ACC112 (cell line): ENCODE data around the gene ZNF516.

ENCODE experiments used
- H2AFZ ChIP-seq: fragments of 200-600 bp; sonication (generic); one replicate; pipeline ENCODE4 v1.6.0; 2017; ENCODE audit warnings: antibody characterized with exemption, low read length; ENCODE audit not compliant: unreplicated experiment
- H3K27ac ChIP-seq: fragments of 200-600 bp; sonication (generic); 2 replicates; pipeline ENCODE4 v1.5.1; 2014; ENCODE audit warnings: low read depth, mild to moderate bottlenecking, antibody characterized with exemption, low read length, moderate library complexity
- H3K27me3 ChIP-seq: fragments of 200-600 bp; sonication (generic); 2 replicates; pipeline ENCODE4 v1.6.1; 2014; ENCODE audit warnings: mild to moderate bottlenecking, antibody characterized with exemption, low read length, moderate library complexity, mixed read lengths; ENCODE audit not compliant: insufficient read depth
- H3K36me3 ChIP-seq: fragments of 200-600 bp; sonication (generic); 2 replicates; pipeline ENCODE4 v1.6.1; 2016; ENCODE audit warnings: mild to moderate bottlenecking, antibody characterized with exemption, low read length, moderate library complexity, mixed read lengths; ENCODE audit not compliant: insufficient read depth
- H3K4me1 ChIP-seq: fragments of 200-600 bp; sonication (generic); one replicate; pipeline ENCODE4 v1.6.1; 2016; ENCODE audit warnings: low read length, mixed read lengths; ENCODE audit not compliant: insufficient read depth, unreplicated experiment, control insufficient read depth
- H3K4me3 ChIP-seq: fragments of 200-600 bp; sonication (generic); 2 replicates; pipeline ENCODE4 v1.5.1; 2014; ENCODE audit warnings: mild to moderate bottlenecking, low read depth, low read length
- H3K79me2 ChIP-seq: fragments of 200-600 bp; sonication (generic); one replicate; pipeline ENCODE4 v1.6.0; 2016; ENCODE audit warnings: low read length; ENCODE audit not compliant: control insufficient read depth, unreplicated experiment, insufficient read depth

ZNF516 gene

GRCh38 chr18:76506974-76507764, 12.1 kb upstream of the ZNF516 start:
- no peaks in the 10 kb centered on the region for H3K27me3 ChIP-seq
- H3K36me3 ChIP-seq, result no peaks in the 10 kb centered on the region
- no peak overlapping the region for H2AFZ ChIP-seq
- H3K27ac ChIP-seq, result no peak overlapping the region
- no peaks in the 10 kb centered on the region for H3K4me1 ChIP-seq
- H3K79me2 ChIP-seq, result no peaks in the 10 kb centered on the region
- H3K4me3 ChIP-seq, result no peak overlapping the region

GRCh38 chr18:76506395-76506794, 11.4 kb upstream of the ZNF516 start:
- Histone ChIP-seq H3K79me2 (no peaks in the 10 kb centered on the region), H2AFZ (no peak overlapping the region), H3K4me3 (no peak overlapping the region), H3K27ac (no peak overlapping the region), H3K36me3 (no peaks in the 10 kb centered on the region), H3K27me3 (no peaks in the 10 kb centered on the region), H3K4me1 (no peaks in the 10 kb centered on the region)

GRCh38 chr18:76505614-76506013, 10.6 kb upstream of the ZNF516 start:
- H3K27me3 ChIP-seq, result no peaks in the 10 kb centered on the region
- no peak overlapping the region for H3K4me3 ChIP-seq
- no peak overlapping the region for H3K27ac ChIP-seq
- no peaks in the 10 kb centered on the region for H3K79me2 ChIP-seq
- no peaks in the 10 kb centered on the region for H3K36me3 ChIP-seq
- no peaks in the 10 kb centered on the region for H3K4me1 ChIP-seq
- no peak overlapping the region for H2AFZ ChIP-seq

GRCh38 chr18:76504749-76505148, 9.7 kb upstream of the ZNF516 start:
- no peak overlapping the region for H2AFZ ChIP-seq
- no peak overlapping the region for H3K27ac ChIP-seq

GRCh38 chr18:76503649-76504386, 8.8 kb upstream of the ZNF516 start:
- no peaks in the 10 kb centered on the region for H3K27me3 ChIP-seq
- H3K4me1 ChIP-seq, result no peaks in the 10 kb centered on the region
- no peak overlapping the region for H3K4me3 ChIP-seq
- H3K79me2 ChIP-seq, result no peaks in the 10 kb centered on the region
- H2AFZ ChIP-seq, result no peak overlapping the region
- no peak overlapping the region for H3K27ac ChIP-seq
- H3K36me3 ChIP-seq, result no peaks in the 10 kb centered on the region

More at GRCh38 chr18:76504749-76505148, 9.7 kb upstream of the ZNF516 start:
- Histone ChIP-seq H3K36me3 (no peaks in the 10 kb centered on the region), H3K27me3 (no peaks in the 10 kb centered on the region), H3K4me3 (no peak overlapping the region), H3K79me2 (no peaks in the 10 kb centered on the region), H3K4me1 (no peaks in the 10 kb centered on the region)

- no peaks in the 10 kb centered on the region for H3K36me3 ChIP-seq
- H3K27ac ChIP-seq, result no peak overlapping the region
- H3K27me3 ChIP-seq, result no peaks in the 10 kb centered on the region
- no peaks in the 10 kb centered on the region for H3K79me2 ChIP-seq
- H3K4me3 ChIP-seq, result no peak overlapping the region
- H2AFZ ChIP-seq, result no peak overlapping the region
- H3K4me1 ChIP-seq, result no peaks in the 10 kb centered on the region
These were observed 7.5 kb upstream of the ZNF516 start for GRCh38 chr18:76502551-76502950.

- Histone ChIP-seq H3K4me1 (no peaks in the 10 kb centered on the region), H3K27me3 (no peaks in the 10 kb centered on the region), H2AFZ (no peak overlapping the region), H3K36me3 (no peaks in the 10 kb centered on the region), H3K4me3 (no peak overlapping the region), H3K27ac (no peak overlapping the region), H3K79me2 (no peaks in the 10 kb centered on the region)
These were observed 4.7 kb upstream of the ZNF516 start for GRCh38 chr18:76499637-76500340.

GRCh38 chr18:76499021-76499420, 4.0 kb upstream of the ZNF516 start:
- Histone ChIP-seq H3K27me3 (no peaks in the 10 kb centered on the region), H2AFZ (no peak overlapping the region), H3K4me1 (no peaks in the 10 kb centered on the region), H3K79me2 (peaks cover under 1% of the 10 kb centered on the region), H3K27ac (no peak overlapping the region), H3K4me3 (no peak overlapping the region), H3K36me3 (no peaks in the 10 kb centered on the region)

GRCh38 chr18:76498064-76498463, 3.0 kb upstream of the ZNF516 start:
- Histone ChIP-seq H2AFZ (no peak overlapping the region), H3K4me1 (no peaks in the 10 kb centered on the region), H3K79me2 (peaks cover 8% of the 10 kb centered on the region), H3K4me3 (no peak overlapping the region), H3K27me3 (no peaks in the 10 kb centered on the region), H3K36me3 (no peaks in the 10 kb centered on the region), H3K27ac (no peak overlapping the region)

- peak overlapping the region; percentile 5 for H2AFZ ChIP-seq
- no peak overlapping the region for H3K27ac ChIP-seq
These were observed 2.0 kb upstream of the ZNF516 start for GRCh38 chr18:76497021-76497420.

More at GRCh38 chr18:76497021-76497420, 2.0 kb upstream of the ZNF516 start:
- H3K27me3 ChIP-seq, result no peaks in the 10 kb centered on the region
- no peaks in the 10 kb centered on the region for H3K4me1 ChIP-seq
- peaks cover 9% of the 10 kb centered on the region for H3K79me2 ChIP-seq
- no peak overlapping the region for H3K4me3 ChIP-seq
- H3K36me3 ChIP-seq, result no peaks in the 10 kb centered on the region
